ENCODE data around the gene CDC26. TPM values are rescaled to one million over a fixed set of nuclear protein-coding genes. Genes with fewer than 3 reads are reported as not detected.
"Not testable (repeated sequence)": the region's sequence is repeated elsewhere in the genome, so short reads cannot be mapped to it uniquely, and the experiment has no call there.

CDC26 gene
- total and polyA plus RNA-seq, 2 experiments from 2014 or later: 29.7 to 60.7 TPM

GRCh38 chr9:113241161-113241560, 34.2 kb downstream of the CDC26 start:
- Histone ChIP-seq H3K4me3 (no peak overlapping the region), H3K4me1 (ENCODE audit: low read depth) (peaks cover 13% of the 10 kb centered on the region), H3K36me3 (no peaks in the 10 kb centered on the region), H3K27me3 (no peaks in the 10 kb centered on the region), H3K9me3 (ENCODE audit: low read depth) (no peaks in the 10 kb centered on the region), H3K27ac (no peak overlapping the region)
- no peak for TF ChIP-seq CTCF (IDR thresholded peaks at IDR 0.05; ENCODE audit: low read depth, low read length)
- DNase-seq (ENCODE audit: low read depth in 1 of 2, low spot score in 1 of 2): no peak

- H3K9me3 ChIP-seq (ENCODE audit: low read depth): no peaks in the 10 kb centered on the region
- TF ChIP-seq CTCF (IDR thresholded peaks at IDR 0.05; ENCODE audit: low read depth, low read length): no peak
- DNase-seq (ENCODE audit: low read depth in 1 of 2, low spot score in 1 of 2): peak in 1 of 2 donors; percentile 14
- H3K27ac ChIP-seq: no peak overlapping the region
- no peak overlapping the region for H3K4me3 ChIP-seq
- no peaks in the 10 kb centered on the region for H3K36me3 ChIP-seq
- H3K4me1 ChIP-seq (ENCODE audit: low read depth): peaks cover 13% of the 10 kb centered on the region
- no peaks in the 10 kb centered on the region for H3K27me3 ChIP-seq
These were observed 36.5 kb downstream of the CDC26 start for GRCh38 chr9:113238859-113239232.

DNA sequence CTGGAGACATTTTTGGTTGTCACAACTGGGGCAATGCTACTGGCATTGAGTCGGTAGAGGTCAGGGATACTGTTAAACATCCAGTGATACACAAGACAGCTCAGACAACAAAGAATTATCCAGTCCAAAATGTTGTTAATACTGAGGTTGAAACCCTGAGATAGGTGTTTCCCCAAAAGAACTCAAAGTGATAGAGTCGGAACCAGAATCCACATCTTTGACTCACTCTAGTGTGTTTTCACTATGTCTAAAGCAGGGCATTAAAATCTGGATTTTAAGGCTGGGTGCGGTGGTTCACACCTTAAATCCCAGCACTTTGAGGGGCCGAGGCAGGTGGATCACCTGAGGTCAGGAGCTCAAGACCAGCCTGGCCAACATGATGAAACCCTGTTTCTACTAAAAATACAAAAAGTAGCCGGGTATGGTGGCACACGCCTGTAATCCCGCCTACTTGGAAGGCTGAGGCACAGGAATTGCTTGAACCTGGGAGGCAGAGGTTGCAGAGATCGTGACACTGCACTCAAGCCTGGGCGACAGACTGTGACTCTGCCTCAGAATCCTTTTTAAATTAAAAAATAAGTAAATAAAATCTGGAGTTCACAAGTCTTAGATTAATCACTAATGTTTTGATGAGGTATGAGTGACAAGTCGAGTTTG, 37.0 kb downstream of the CDC26 start:
- H3K4me1 ChIP-seq (ENCODE audit: low read depth): peaks cover 13% of the 10 kb centered on the region
- no peaks in the 10 kb centered on the region for H3K36me3 ChIP-seq
- DNase-seq (ENCODE audit: low read depth in 1 of 2, low spot score in 1 of 2): no peak
- no peak overlapping the region for H3K27ac ChIP-seq
- TF ChIP-seq CTCF (IDR thresholded peaks at IDR 0.05; ENCODE audit: low read depth, low read length): no peak
- H3K9me3 ChIP-seq (ENCODE audit: low read depth): no peaks in the 10 kb centered on the region
- no peak overlapping the region for H3K4me3 ChIP-seq
- no peaks in the 10 kb centered on the region for H3K27me3 ChIP-seq

DNA sequence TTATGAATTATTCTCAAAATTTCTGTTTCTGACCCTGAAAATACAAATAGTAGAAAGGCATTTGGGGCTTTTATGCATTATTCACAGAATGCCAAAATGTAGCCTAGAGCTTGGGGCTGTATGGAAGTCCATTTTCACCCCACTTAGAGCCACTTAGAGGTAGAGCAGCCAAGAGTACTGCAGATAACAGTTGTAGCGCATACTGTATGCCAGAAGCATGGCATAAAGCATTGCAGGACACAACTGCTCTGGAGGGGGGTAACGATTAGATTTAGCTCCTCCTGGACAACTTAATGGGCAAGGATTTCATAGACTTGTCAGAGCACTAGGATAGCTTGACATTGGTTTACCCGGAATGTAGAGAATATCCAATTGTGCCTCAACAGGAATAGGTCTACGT, 38.3 kb downstream of the CDC26 start:
- no peak overlapping the region for H3K4me3 ChIP-seq
- no peaks in the 10 kb centered on the region for H3K9me3 ChIP-seq (ENCODE audit: low read depth)
- peak in 1 of 2 donors; percentile 60 for DNase-seq (ENCODE audit: low read depth in 1 of 2, low spot score in 1 of 2)
- peaks cover 17% of the 10 kb centered on the region for H3K4me1 ChIP-seq (ENCODE audit: low read depth)
- TF ChIP-seq CTCF (IDR thresholded peaks at IDR 0.05; ENCODE audit: low read depth, low read length): no peak
- H3K36me3 ChIP-seq: no peaks in the 10 kb centered on the region
- no peaks in the 10 kb centered on the region for H3K27me3 ChIP-seq
- H3K27ac ChIP-seq: peak overlapping the region; percentile 7

GRCh38 chr9:113235701-113236255, 39.6 kb downstream of the CDC26 start:
- not testable (repeated sequence) for DNase-seq (ENCODE audit: low read depth in 1 of 2, low spot score in 1 of 2)

GRCh38 chr9:113231701-113232100, 43.7 kb downstream of the CDC26 start:
- H3K27me3 ChIP-seq: no peaks in the 10 kb centered on the region
- H3K9me3 ChIP-seq (ENCODE audit: low read depth): no peaks in the 10 kb centered on the region
- H3K4me1 ChIP-seq (ENCODE audit: low read depth): peaks cover 5% of the 10 kb centered on the region
- no peak overlapping the region for H3K27ac ChIP-seq
- peaks cover 4% of the 10 kb centered on the region for H3K36me3 ChIP-seq
- no peak overlapping the region for H3K4me3 ChIP-seq
- no peak for TF ChIP-seq CTCF (IDR thresholded peaks at IDR 0.05; ENCODE audit: low read depth, low read length)
- no peak for DNase-seq (ENCODE audit: low read depth in 1 of 2, low spot score in 1 of 2)

More at GRCh38 chr9:113235701-113236255, 39.6 kb downstream of the CDC26 start:
- not testable (repeated sequence) for H3K27ac ChIP-seq; H3K27me3 ChIP-seq; H3K36me3 ChIP-seq; H3K4me3 ChIP-seq; H3K9me3 ChIP-seq (ENCODE audit: low read depth)
- H3K4me1 ChIP-seq (ENCODE audit: low read depth): peaks cover 17% of the 10 kb centered on the region

All from cardiac muscle cell (in vitro differentiated cells and primary cell).